HepG2 (cell line): ENCODE measurements around the gene IL21R. TPM values are rescaled to one million over a fixed set of nuclear protein-coding genes. Genes with fewer than 3 reads are reported as not detected.
A peak's percentile ranks its signal among the peaks of the same experiment; 100 is the strongest.

ENCODE experiments used
- ATAC-seq: fragments of 200-7000 bp; cut with Tn5 transposase; 3 replicates; pipeline ENCODE4 v1.9.1; 2020; ENCODE audit warnings: mild to moderate bottlenecking, moderate library complexity
- BruUV-seq: library from RNA; stranded (reverse); fragments of 400-500 nt; replicated peaks from 2 replicates; lab custom pipeline; 2021; lab: Mats Ljungman, UMichigan
- CTCF ChIA-PET: fragments of 300-600 bp; formaldehyde crosslinking; extraction: SDS; loops from one replicate; lab custom pipeline; 2021; ENCODE audit warnings: low total read pairs, inconsistent platforms, low intra/inter-chr PET ratio; lab: Yijun Ruan, JAX
- POLR2A ChIA-PET: fragments of 350-600 bp; sonication (Branson Sonifier 250); formaldehyde crosslinking; loops from one replicate; lab custom pipeline; 2020; ENCODE audit warnings: antibody characterized with exemption, inconsistent platforms; lab: Yijun Ruan, JAX
- DNase-seq: peaks from one replicate; pipeline ENCODE4 v3.0.0-alpha.2; 2015; ENCODE audit warnings: low spot score
- FAIRE-seq: peaks from 3 replicates; lab custom pipeline; 2011; peaks lifted over from hg19 to GRCh38; lab: Jason Lieb, UNC
- H2AFZ ChIP-seq: one replicate; pipeline ENCODE4 v1.6.1; 2011; ENCODE audit warnings: low read length, inconsistent platforms
- H3K27ac ChIP-seq: fragments of 300-600 bp; 3 replicates; pipeline ENCODE4 v1.8.0; 2011; ENCODE audit warnings: mixed run types, mild to moderate bottlenecking, mixed read lengths, low read length, inconsistent platforms; ENCODE audit not compliant: insufficient read depth; ENCODE audit errors: extremely low read length
- H3K27me3 ChIP-seq, 2 experiments: fragments of 200-600 bp in 1 of 2; 2 replicates in 1 of 2; 3 replicates in 1 of 2; pipeline versions ENCODE4 v1.6.0 to v1.8.0; 2011; ENCODE audit warnings: low read length in 2 of 2, mild to moderate bottlenecking in 2 of 2, moderate library complexity in 2 of 2, inconsistent platforms in 1 of 2; ENCODE audit not compliant: insufficient read depth in 2 of 2, control insufficient read depth in 1 of 2
- H3K36me3 ChIP-seq, 2 experiments: fragments of 200-600 bp in 1 of 2; replicated peaks in 1 of 2; 2 replicates in 1 of 2; 3 replicates in 1 of 2; pipeline versions ENCODE4 v1.5.1 to v1.8.0; 2011; ENCODE audit warnings: low read length in 2 of 2, inconsistent platforms in 1 of 2; ENCODE audit not compliant: insufficient read depth in 2 of 2, control insufficient read depth in 1 of 2
- H3K4me1 ChIP-seq: 2 replicates; pipeline ENCODE4 v1.5.1; 2012; ENCODE audit warnings: low read length, inconsistent platforms; ENCODE audit not compliant: insufficient read depth
- H3K4me2 ChIP-seq: 2 replicates; pipeline ENCODE4 v1.6.0; 2011; ENCODE audit warnings: low read depth, low read length, inconsistent platforms
- H3K4me3 ChIP-seq, 3 experiments: fragments of 200-600 bp in 1 of 3; sonication (generic), shearing (Covaris generic) in 1 of 3; replicated peaks in 1 of 3; 2 replicates each; pipeline ENCODE4 v1.5.1; 2011 to 2016; ENCODE audit warnings: low read length in 3 of 3, inconsistent platforms in 2 of 3, low read depth in 2 of 3, mild to moderate bottlenecking in 2 of 3, control low read depth in 1 of 3, mixed read lengths in 1 of 3; ENCODE audit not compliant: insufficient read depth in 1 of 3
- H3K79me2 ChIP-seq: one replicate; pipeline ENCODE4 v1.6.1; 2011; ENCODE audit warnings: low read length, inconsistent platforms; ENCODE audit not compliant: insufficient read depth
- H3K9ac ChIP-seq: 2 replicates; pipeline ENCODE4 v1.6.0; 2011; ENCODE audit warnings: mild to moderate bottlenecking, low read depth, low read length, inconsistent platforms; ENCODE audit not compliant: insufficient read depth
- H3K9me3 ChIP-seq: 2 replicates; pipeline ENCODE4 v1.5.1; 2012; ENCODE audit warnings: mild to moderate bottlenecking, low read length
- H4K20me1 ChIP-seq: 2 replicates; pipeline ENCODE4 v1.6.0; 2011; ENCODE audit warnings: inconsistent platforms, mild to moderate bottlenecking, low read length, moderate library complexity; ENCODE audit not compliant: insufficient read depth
- FOXK1 ChIP-seq: sonication (generic); formaldehyde crosslinking; IDR thresholded peaks from 2 replicates; pipeline ENCODE4 v1.4.0; 2020; ENCODE audit warnings: low read depth, missing genetic modification reagents, borderline replicate concordance
- KDM3A ChIP-seq: IDR thresholded peaks from 2 replicates; pipeline ENCODE4 v1.6.1; 2018; ENCODE audit warnings: low read depth, missing compliant biosample characterization
- MIER3 ChIP-seq: IDR thresholded peaks from 2 replicates; pipeline ENCODE4 v1.6.1; 2016; ENCODE audit warnings: missing compliant biosample characterization, borderline replicate concordance
- ONECUT2 ChIP-seq: sonication (generic); formaldehyde crosslinking; IDR thresholded peaks from 2 replicates; pipeline ENCODE4 v1.4.0; 2020; ENCODE audit warnings: missing genetic modification reagents
- RERE ChIP-seq: IDR thresholded peaks from 2 replicates; pipeline ENCODE4 v1.6.1; 2016; ENCODE audit warnings: low read depth, missing genetic modification reagents, missing compliant biosample characterization
- REST ChIP-seq, 2 experiments: IDR thresholded peaks; 2 replicates each; pipeline ENCODE4 v1.6.1; 2011 to 2012; ENCODE audit warnings: low read length in 2 of 2, borderline replicate concordance in 1 of 2, low read depth in 1 of 2, mild to moderate bottlenecking in 1 of 2, moderate library complexity in 1 of 2
- SMARCC2 ChIP-seq: fragments of 450-650 bp; IDR thresholded peaks from 2 replicates; pipeline ENCODE4 v1.6.1; 2017; ENCODE audit warnings: antibody characterized with exemption, mild to moderate bottlenecking
- ZKSCAN8 ChIP-seq: IDR thresholded peaks from 2 replicates; pipeline ENCODE4 v1.6.1; 2016; ENCODE audit warnings: borderline replicate concordance, missing genetic modification reagents, missing compliant biosample characterization
- ZNF546 ChIP-seq: sonication (generic); formaldehyde crosslinking; conservative IDR thresholded peaks from 2 replicates; pipeline ENCODE4 v1.8.1; 2023; ENCODE audit warnings: mild to moderate bottlenecking, missing genetic modification reagents
- ZNF629 ChIP-seq: sonication (generic); formaldehyde crosslinking; conservative IDR thresholded peaks from 2 replicates; pipeline ENCODE4 v1.5.0; 2020; ENCODE audit warnings: missing genetic modification reagents
- ZNF782 ChIP-seq: sonication (generic); formaldehyde crosslinking; IDR thresholded peaks from 2 replicates; pipeline ENCODE4 v1.4.0; 2020; ENCODE audit warnings: missing genetic modification reagents, mild to moderate bottlenecking, borderline replicate concordance
- ZNF883 ChIP-seq: sonication (generic); formaldehyde crosslinking; IDR thresholded peaks from 2 replicates; pipeline ENCODE4 v1.5.1; 2020; ENCODE audit warnings: mild to moderate bottlenecking, missing genetic modification reagents; ENCODE audit errors: not compliant biosample characterization
- WGBS: methylation state at CpG from one replicate; pipeline ENCODE4 v1.1.6; 2017; ENCODE audit warnings: low lambda C conversion rate; 5-methylcytosine and 5-hydroxymethylcytosine counted together
- in situ Hi-C: cut with HindIII; loops from 2 replicates; pipeline ENCODE4 v1.10.0; 2017; ENCODE audit warnings: low pct_unique_long_range_greater_than_20kb; ENCODE audit not compliant: extremely low pct_ligation_motif_present
- intact Hi-C: fragments of 100-400 bp; cut with micrococcal nuclease; formaldehyde crosslinking; loops from one replicate; pipeline ENCODE4 v1.10.0; 2022; ENCODE audit not compliant: unreplicated experiment
- polyA plus RNA-seq, 8 experiments: library from polyadenylated mRNA; depleted of rRNA in 3 of 8; stranded (reverse) in 7 of 8; unstranded in 1 of 8; fragments of >200 nt; fragmentation: Illumina TruSeq in 4 of 8; extraction: Trizol in 4 of 8; gene quantifications; 2 replicates each; pipeline versions ENCODE4 v1.2.1 to v1.2.3, GENCODE V29; 2011 to 2016; ENCODE audit warnings: low read depth in 4 of 8, missing spikeins in 1 of 8, mixed read lengths in 1 of 8; ENCODE audit not compliant: insufficient read depth in 1 of 8
- total RNA-seq, 5 experiments: library from RNA; depleted of rRNA; stranded (reverse); fragments of >200 nt; fragmentation: Illumina TruSeq; extraction: Trizol; gene quantifications; 2 replicates each; pipeline ENCODE4 v1.2.3, GENCODE V29; 2016; ENCODE audit warnings: low read depth in 1 of 5
- TF ChIP-seq, protein P1 (sequence below): IDR thresholded peaks from 2 replicates; pipeline ENCODE4 v1.6.1; 2016; ENCODE audit warnings: mild to moderate bottlenecking, missing biosample characterization, missing genetic modification reagents
- TF ChIP-seq, protein P2 (sequence below): sonication (generic); formaldehyde crosslinking; IDR thresholded peaks from 2 replicates; pipeline ENCODE4 v1.5.0; 2020; ENCODE audit warnings: mild to moderate bottlenecking, low read depth, missing genetic modification reagents, borderline replicate concordance

IL21R gene
- total and polyA plus RNA-seq, 2 of the 13 experiments (the other 11 are each of a cell fraction or from before 2014, with no cell fraction given), result 0.49 to 0.64 TPM

DNA sequence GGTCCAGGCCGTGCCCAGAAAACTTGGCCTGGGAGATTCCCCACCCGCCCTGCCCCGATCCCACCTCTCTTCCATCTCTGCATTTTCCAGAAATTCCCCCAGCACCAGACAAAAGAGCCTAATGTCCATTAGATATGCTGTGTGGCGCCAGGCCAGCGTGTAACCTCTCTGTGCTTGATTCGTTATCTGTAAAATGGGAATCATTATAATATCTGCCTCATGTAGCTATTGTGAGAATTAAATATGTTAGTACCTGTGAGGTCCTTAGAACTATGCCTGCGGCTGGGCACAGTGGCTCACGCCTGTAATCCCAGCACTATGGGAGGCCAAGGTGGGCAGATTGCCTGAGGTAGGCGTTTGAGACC, 33.6 kb upstream of the IL21R start:
- Histone ChIP-seq H3K79me2 (no peaks in the 10 kb centered on the region), H3K4me1 (peaks cover 61% of the 10 kb centered on the region), H3K36me3 (peaks cover 0 to 2% of the 10 kb centered on the region in 2 experiments; a peak in 1 of 5 replicates), H3K27ac (no peak overlapping the region), H2AFZ (no peak overlapping the region), H3K4me3 (no peak overlapping the region; a peak in 1 of 6 replicates), H3K9ac (no peak overlapping the region), H3K4me2 (peak overlapping the region; percentile 79), H4K20me1 (peaks cover 9% of the 10 kb centered on the region; the same call in 1 of the 2 replicates), H3K9me3 (no peaks in the 10 kb centered on the region), H3K27me3 (no peaks in the 10 kb centered on the region)
- ChIA-PET POLR2A (interaction anchor here (1.4 kb wide), 2 partner anchors 164 to 189 kb away, joined by 4 to 5 read pairs; no protein-coding TSS in a partner anchor), CTCF (interaction anchor here (1.1 to 2.6 kb wide), 5 partner anchors 22 to 216 kb away, joined by 3 to 29 read pairs (median 7); no protein-coding TSS in a partner anchor)
- ATAC-seq, result no peak
- intact Hi-C loops (loop anchor here (1.0 to 5.0 kb wide), 3 partner anchors 56 to 189 kb away; partner anchors contain the start of gene IL4R), in situ Hi-C loops (loop anchor here (5.0 kb wide), 2 partner anchors 136 to 191 kb away; no protein-coding TSS in a partner anchor)
- no TSS peak for BruUV-seq
- no peak for FAIRE-seq
- DNase-seq, result no peak
- 31% methylated on average over 9 of the region's 9 CpGs for WGBS
- TF ChIP-seq ZNF546 (CRISPR knock-in tag), result no peak
- TF ChIP-seq ZNF883 (CRISPR knock-in tag), result no peak
- TF ChIP-seq MIER3, result no peak
- TF ChIP-seq REST (IDR thresholded peaks at IDR 0.05; ENCODE audit: borderline replicate concordance in 1 of 2, low read depth in 1 of 2, low read length in 2 of 2), result no peak
- no peak for TF ChIP-seq SMARCC2
- no peak for TF ChIP-seq ONECUT2 (CRISPR knock-in tag)
- no peak for TF ChIP-seq ZNF782 (CRISPR knock-in tag)
- 0 out of 2 replicates have a peak, but pooled peaks have one; percentile 23 for TF ChIP-seq ZNF629 (CRISPR knock-in tag)
- no peak for TF ChIP-seq FOXK1 (CRISPR knock-in tag)
- TF ChIP-seq, protein P1, sequence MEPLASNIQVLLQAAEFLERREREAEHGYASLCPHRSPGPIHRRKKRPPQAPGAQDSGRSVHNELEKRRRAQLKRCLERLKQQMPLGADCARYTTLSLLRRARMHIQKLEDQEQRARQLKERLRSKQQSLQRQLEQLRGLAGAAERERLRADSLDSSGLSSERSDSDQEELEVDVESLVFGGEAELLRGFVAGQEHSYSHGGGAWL (CRISPR knock-in tag), result 0 out of 2 replicates have a peak, but pooled peaks have one; percentile 1
- TF ChIP-seq ZKSCAN8, result no peak
- no peak for TF ChIP-seq RERE (CRISPR knock-in tag)
- no peak for TF ChIP-seq KDM3A (CRISPR knock-in tag)
- TF ChIP-seq, protein P2, sequence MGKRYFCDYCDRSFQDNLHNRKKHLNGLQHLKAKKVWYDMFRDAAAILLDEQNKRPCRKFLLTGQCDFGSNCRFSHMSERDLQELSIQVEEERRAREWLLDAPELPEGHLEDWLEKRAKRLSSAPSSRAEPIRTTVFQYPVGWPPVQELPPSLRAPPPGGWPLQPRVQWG, result no peak
